Psoas muscle (tissue), 8 donors: ENCODE data around the gene ITPR2. TPM values are rescaled to one million over a fixed set of nuclear protein-coding genes. Genes with fewer than 3 reads are reported as not detected.

Source experiments
- ATAC-seq, 4 donors: fragments of 200-7000 bp; cut with Tn5 transposase; one replicate each; pipeline ENCODE4 v1.9.1; 2020; ENCODE audit warnings: moderate library complexity in 3 of 4, mild to moderate bottlenecking in 2 of 4
- DNase-seq, 2 donors: peaks; one replicate each; pipeline ENCODE4 v3.0.0-alpha.2; 2020
- H3K27ac ChIP-seq: fragments of 200-600 bp; one replicate; pipeline ENCODE4 v1.8.0; 2022
- H3K27me3 ChIP-seq, 3 donors: fragments of 200-600 bp in 1 of 3; one replicate each; pipeline versions ENCODE4 v1.6.1 to v1.8.0; 2013 to 2022; ENCODE audit warnings: low read length in 2 of 3, mild to moderate bottlenecking in 2 of 3, moderate library complexity in 1 of 3; ENCODE audit not compliant: insufficient read depth in 3 of 3
- H3K36me3 ChIP-seq, 2 donors: fragments of 200-600 bp in 1 of 2; one replicate each; pipeline versions ENCODE4 v1.6.1 to v1.8.0; 2013 to 2022; ENCODE audit warnings: low read depth in 1 of 2, mild to moderate bottlenecking in 1 of 2, moderate library complexity in 1 of 2; ENCODE audit not compliant: insufficient read depth in 1 of 2
- H3K4me1 ChIP-seq: fragments of 200-600 bp; one replicate; pipeline ENCODE4 v1.8.0; 2022
- H3K4me3 ChIP-seq: fragments of 200-600 bp; one replicate; pipeline ENCODE4 v1.8.0; 2022; ENCODE audit warnings: mild to moderate bottlenecking
- H3K9me3 ChIP-seq: fragments of 200-600 bp; one replicate; pipeline ENCODE4 v1.8.0; 2022
- CTCF ChIP-seq: fragments of 200-600 bp; IDR thresholded peaks from one replicate; pipeline ENCODE4 v1.8.0; 2022; ENCODE audit warnings: antibody characterized with exemption
- WGBS, 3 donors: extraction: QIAGEN DNeasy Blood & Tissue Kit; methylation state at CpG; one replicate each; pipeline versions ENCODE4 v1.1.6 to v1.1.7; 2013; 5-methylcytosine and 5-hydroxymethylcytosine counted together
- intact Hi-C, 2 donors: fragments of 100-400 bp; cut with DNase I; formaldehyde crosslinking; loops; one replicate each; pipeline versions ENCODE4 v1.11.0 to v1.14.2; 2022
- polyA plus RNA-seq, 3 donors: library from polyadenylated mRNA; stranded (reverse); fragments of 200-250 nt; gene quantifications; one replicate each; pipeline ENCODE4 v1.2.3, GENCODE V29; 2013
- total RNA-seq, 4 donors: library from RNA; stranded (reverse); fragmentation: NEBNext Ultra II Directional in 2 of 4; extraction: Animal tissue kit (Norgen Biotek cat#: 25700) in 2 of 4; gene quantifications; one replicate each; pipeline versions ENCODE4 v1.2.1 to v1.2.4, GENCODE V29; 2021 to 2023
- donor health status: healthy with polysubstance abuse.
- donor health status: DM: no; HTN: no; CAD: no; lungs with moderate emphysema.
- donor health status: Bipolar disorder and iron deficiency.
- donor health status: healthy.
- donor health status: DM: yes; HTN: yes; CAD: no.
- donor health status: DM: no; HTN: no; CAD: no.
- donor health status: DM: no; HTN: no; CAD: no.
- donor health status: DM: yes; HTN: yes; CAD: no.

Gene ITPR2
- total and polyA plus RNA-seq, 7 donors: 0.86 to 10.3 (median 6.1) TPM

- H3K27me3 ChIP-seq: no peaks in the 10 kb centered on the region
- H3K4me3 ChIP-seq: no peak overlapping the region
- H3K9me3 ChIP-seq: no peaks in the 10 kb centered on the region
- intact Hi-C loops: no loop called here
- no peak overlapping the region for H3K27ac ChIP-seq
- no peak for TF ChIP-seq CTCF
- no peaks in the 10 kb centered on the region for H3K36me3 ChIP-seq
- DNase-seq (no peak), ATAC-seq (no peak)
- 96 to 97% (median 96%) methylated on average over 7 of the region's 7 CpGs for WGBS, 3 donors
- H3K4me1 ChIP-seq: no peaks in the 10 kb centered on the region
Observed at GRCh38 chr12:26373606-26374495, 459.1 kb downstream of the ITPR2 start.

- ATAC-seq (no peak), DNase-seq (no peak)
- TF ChIP-seq CTCF: no peak
- no peaks in the 10 kb centered on the region for H3K36me3 ChIP-seq
- intact Hi-C loops: no loop called here
- 76 to 84% (median 77%) methylated on average over 6 of the region's 6 CpGs for WGBS, 3 donors
- no peak overlapping the region for H3K27ac ChIP-seq
- no peaks in the 10 kb centered on the region for H3K9me3 ChIP-seq
- H3K4me3 ChIP-seq: no peak overlapping the region
- no peaks in the 10 kb centered on the region for H3K4me1 ChIP-seq
- H3K27me3 ChIP-seq: no peaks in the 10 kb centered on the region
Observed at GRCh38 chr12:26372866-26373265, 460.1 kb downstream of the ITPR2 start.

GRCh38 chr12:26370098-26370497 lies 462.9 kb downstream of the ITPR2 start:
- intact Hi-C loops: no loop called here
- peak in 2 of 4 donors; percentile 13 to 37 for ATAC-seq
- H3K27me3 ChIP-seq: no peaks in the 10 kb centered on the region

GRCh38 chr12:26369588-26369987 lies 463.4 kb downstream of the ITPR2 start:
- ATAC-seq: peak; percentile 61 to 78 (median 72)
- intact Hi-C loops: no loop called here
- Histone ChIP-seq H3K4me3 (no peak overlapping the region), H3K36me3 (no peaks in the 10 kb centered on the region), H3K27me3 (no peaks in the 10 kb centered on the region), H3K27ac (no peak overlapping the region), H3K4me1 (no peaks in the 10 kb centered on the region), H3K9me3 (no peaks in the 10 kb centered on the region)
- no peak for DNase-seq
- WGBS, 3 donors: 59 to 75% (median 61%) methylated on average over 4 of the region's 4 CpGs
- TF ChIP-seq CTCF: no peak

More at GRCh38 chr12:26370098-26370497, 462.9 kb downstream of the ITPR2 start:
- Histone ChIP-seq H3K36me3 (no peaks in the 10 kb centered on the region), H3K27ac (no peak overlapping the region), H3K4me1 (no peaks in the 10 kb centered on the region), H3K4me3 (no peak overlapping the region), H3K9me3 (no peaks in the 10 kb centered on the region)
- no peak for TF ChIP-seq CTCF
- no peak for DNase-seq
- WGBS, 3 donors: 75 to 92% (median 85%) methylated on average over 2 of the region's 2 CpGs
